ENCODE data around the gene CC2D2B.
"Not testable (repeated sequence)": the region's sequence is repeated elsewhere in the genome, so short reads cannot be mapped to it uniquely, and the experiment has no call there.

CC2D2B gene

GRCh38 chr10:95907456-95908253 is at the start of gene CC2D2B:
Gene CC2D2B, plus strand, starts transcription at chr10:95907975. Its CDS starts 3,349 bp downstream, at chr10:95911324.
- peak; percentile 49 for DNase-seq (ENCODE audit: low read depth)

- no peak for DNase-seq (ENCODE audit: low read depth)
Observed at GRCh38 chr10:95860166-95860940, 47.4 kb upstream of the CC2D2B start.

- no peak for DNase-seq (ENCODE audit: low read depth)
Observed at GRCh38 chr10:95861386-95861785, 46.4 kb upstream of the CC2D2B start.

- DNase-seq (ENCODE audit: low read depth), result no peak
Observed at GRCh38 chr10:95864906-95865813, 42.6 kb upstream of the CC2D2B start.

- DNase-seq (ENCODE audit: low read depth), result no peak
Observed at GRCh38 chr10:95865814-95866466, 41.8 kb upstream of the CC2D2B start.

- no peak for DNase-seq (ENCODE audit: low read depth)
Observed at GRCh38 chr10:95866467-95866842, 41.3 kb upstream of the CC2D2B start.

- DNase-seq (ENCODE audit: low read depth), result no peak
Observed at GRCh38 chr10:95867866-95868265, 39.9 kb upstream of the CC2D2B start.

GRCh38 chr10:95872158-95872711 is 35.5 kb upstream of the CC2D2B start:
- no peak for DNase-seq (ENCODE audit: low read depth)

- DNase-seq (ENCODE audit: low read depth), result no peak
Observed at GRCh38 chr10:95873139-95873538, 34.6 kb upstream of the CC2D2B start.

- no peak for DNase-seq (ENCODE audit: low read depth)
Observed at GRCh38 chr10:95873651-95874050, 34.1 kb upstream of the CC2D2B start.

GRCh38 chr10:95874783-95875182 is 33.0 kb upstream of the CC2D2B start:
- not testable (repeated sequence) for DNase-seq (ENCODE audit: low read depth)

- DNase-seq (ENCODE audit: low read depth), result no peak
Observed at GRCh38 chr10:95876756-95877155, 31.0 kb upstream of the CC2D2B start.

GRCh38 chr10:95877881-95878280 is 29.9 kb upstream of the CC2D2B start:
- DNase-seq (ENCODE audit: low read depth), result no peak

- no peak for DNase-seq (ENCODE audit: low read depth)
Observed at GRCh38 chr10:95880704-95881103, 27.1 kb upstream of the CC2D2B start.

- no peak for DNase-seq (ENCODE audit: low read depth)
Observed at GRCh38 chr10:95881316-95881715, 26.5 kb upstream of the CC2D2B start.

GRCh38 chr10:95889830-95890229 is 17.9 kb upstream of the CC2D2B start:
- no peak for DNase-seq (ENCODE audit: low read depth)

- DNase-seq (ENCODE audit: low read depth), result no peak
Observed at GRCh38 chr10:95896071-95896850, 11.5 kb upstream of the CC2D2B start.

GRCh38 chr10:95905897-95906580 is 1.7 kb upstream of the CC2D2B start:
- not testable (repeated sequence) for DNase-seq (ENCODE audit: low read depth)

GRCh38 chr10:95906677-95907455 is 909 bp upstream of the CC2D2B start:
- peak; percentile 6 for DNase-seq (ENCODE audit: low read depth)

Measured in stimulated activated CD8-positive, alpha-beta memory T cell treated with anti-CD3 and anti-CD28 coated beads, Interleukin-12 subunit alpha, Interleukin-12 subunit beta, amount 100 ng/mL, for 4 hours (primary cell).